Effector memory CD8-positive, alpha-beta T cell (primary cell): ENCODE measurements around the gene LTV1.

Experiments used
- ATAC-seq: fragments of 150-1000 bp; cut with Tn5 transposase; replicated peaks from 2 replicates; pipeline ENCODE4 v1.10.0; 2021; ENCODE audit warnings: mild to moderate bottlenecking, moderate library complexity
- DNase-seq, 3 experiments: peaks; one replicate each; pipeline ENCODE4 v3.0.0; 2021
- H3K27ac Mint-ChIP-seq, 2 donors: one replicate each; pipeline ENCODE4 v1.8.0; 2022; ENCODE audit warnings: mild to moderate bottlenecking in 2 of 2, mixed read lengths in 2 of 2, moderate library complexity in 2 of 2
- H3K27me3 Mint-ChIP-seq, 2 donors: one replicate each; pipeline ENCODE4 v1.8.0; 2022; ENCODE audit warnings: mixed read lengths in 2 of 2
- H3K36me3 Mint-ChIP-seq: one replicate; pipeline ENCODE4 v1.8.0; 2022; ENCODE audit warnings: mild to moderate bottlenecking, moderate library complexity, mixed read lengths; ENCODE audit not compliant: insufficient read depth
- H3K4me1 Mint-ChIP-seq, 2 donors: one replicate each; pipeline ENCODE4 v1.8.0; 2022; ENCODE audit warnings: low read depth in 2 of 2, mixed read lengths in 2 of 2
- H3K4me3 Mint-ChIP-seq, 2 donors: one replicate each; pipeline ENCODE4 v1.8.0; 2022; ENCODE audit warnings: mild to moderate bottlenecking in 2 of 2, mixed read lengths in 2 of 2, moderate library complexity in 2 of 2
- H3K9me3 Mint-ChIP-seq, 2 donors: one replicate each; pipeline ENCODE4 v1.8.0; 2022; ENCODE audit warnings: mixed read lengths in 2 of 2

Gene LTV1

GRCh38 chr6:143882401-143882930 lies 39.3 kb downstream of the LTV1 start:
- Mint-ChIP-seq H3K36me3 (no peaks in the 10 kb centered on the region), H3K27me3 (no peaks in the 10 kb centered on the region), H3K4me3 (no peak overlapping the region), H3K4me1 (no peaks in the 10 kb centered on the region), H3K9me3 (no peaks in the 10 kb centered on the region), H3K27ac (no peak overlapping the region)
- ATAC-seq (no peak), DNase-seq (no peak)

DNA sequence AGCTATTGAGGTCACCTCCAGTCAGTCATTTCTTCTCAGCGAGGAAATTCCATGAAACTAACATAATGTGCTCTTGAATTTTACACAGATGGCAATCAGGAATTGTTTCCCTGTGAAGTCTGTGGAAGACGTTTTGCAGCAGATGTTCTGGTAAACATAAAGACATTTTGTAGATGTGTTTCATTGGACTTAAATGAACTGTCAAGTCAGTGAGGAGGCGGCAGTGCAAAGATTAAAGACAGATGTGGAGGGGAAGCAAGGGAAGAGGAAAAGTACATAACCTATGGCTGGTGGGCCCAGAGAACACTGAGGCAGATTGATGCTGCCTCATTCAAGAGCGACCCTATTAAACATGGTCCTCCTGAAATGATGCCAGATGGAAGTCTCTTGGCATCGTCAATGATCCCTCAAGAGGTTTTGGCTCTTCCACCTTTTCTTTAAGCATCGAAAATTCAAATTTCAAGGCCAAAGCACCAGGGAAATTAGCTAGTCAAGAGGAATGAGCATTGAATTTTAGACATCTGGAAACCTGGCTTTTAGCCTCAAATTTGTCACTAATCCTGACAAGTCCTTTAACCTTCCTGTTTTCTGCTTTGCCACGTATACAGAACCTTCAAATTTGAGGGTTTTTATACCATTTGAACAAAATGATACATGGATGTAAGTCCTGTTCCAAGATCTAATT lies 41.2 kb downstream of the LTV1 start:
- no peak overlapping the region for H3K4me3 Mint-ChIP-seq
- no peak overlapping the region for H3K27ac Mint-ChIP-seq
- DNase-seq (no peak), ATAC-seq (no peak)
- H3K4me1 Mint-ChIP-seq = no peaks in the 10 kb centered on the region
- H3K9me3 Mint-ChIP-seq = no peaks in the 10 kb centered on the region
- H3K36me3 Mint-ChIP-seq = no peaks in the 10 kb centered on the region
- H3K27me3 Mint-ChIP-seq = peaks cover 0 to 8% of the 10 kb centered on the region in 2 donors

- peaks cover 0 to 11% of the 10 kb centered on the region in 2 donors for H3K27me3 Mint-ChIP-seq
- H3K4me3 Mint-ChIP-seq = no peak overlapping the region
- H3K9me3 Mint-ChIP-seq = no peaks in the 10 kb centered on the region
- H3K27ac Mint-ChIP-seq = no peak overlapping the region
- no peak for DNase-seq
- no peak for ATAC-seq
- H3K4me1 Mint-ChIP-seq = no peaks in the 10 kb centered on the region
- H3K36me3 Mint-ChIP-seq = no peaks in the 10 kb centered on the region
Measured at GRCh38 chr6:143885116-143885515, 42.0 kb downstream of the LTV1 start.

DNA sequence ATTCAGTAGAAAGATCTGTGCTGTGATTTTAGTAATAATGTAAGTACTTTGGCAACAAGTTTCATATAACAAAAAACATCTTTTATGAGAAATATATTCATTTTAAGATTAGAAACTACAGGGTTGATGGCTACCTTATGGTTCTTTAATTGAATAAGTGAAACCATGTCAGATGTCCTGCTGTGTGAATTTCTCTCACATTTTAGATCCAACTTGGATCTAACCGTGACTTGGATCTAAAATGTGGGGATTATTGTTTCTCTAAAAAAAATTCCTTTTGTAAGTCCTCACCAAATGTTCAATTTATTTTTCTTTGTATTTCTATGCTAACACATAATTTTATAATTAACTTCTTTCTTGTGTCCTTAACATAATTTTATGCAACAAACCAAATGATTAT lies 51.5 kb downstream of the LTV1 start:
- Mint-ChIP-seq H3K36me3 (no peaks in the 10 kb centered on the region), H3K9me3 (no peaks in the 10 kb centered on the region), H3K27me3 (peaks cover 0 to under 1% of the 10 kb centered on the region in 2 donors), H3K4me1 (no peaks in the 10 kb centered on the region), H3K4me3 (no peak overlapping the region), H3K27ac (no peak overlapping the region)
- DNase-seq (no peak), ATAC-seq (no peak)

DNA sequence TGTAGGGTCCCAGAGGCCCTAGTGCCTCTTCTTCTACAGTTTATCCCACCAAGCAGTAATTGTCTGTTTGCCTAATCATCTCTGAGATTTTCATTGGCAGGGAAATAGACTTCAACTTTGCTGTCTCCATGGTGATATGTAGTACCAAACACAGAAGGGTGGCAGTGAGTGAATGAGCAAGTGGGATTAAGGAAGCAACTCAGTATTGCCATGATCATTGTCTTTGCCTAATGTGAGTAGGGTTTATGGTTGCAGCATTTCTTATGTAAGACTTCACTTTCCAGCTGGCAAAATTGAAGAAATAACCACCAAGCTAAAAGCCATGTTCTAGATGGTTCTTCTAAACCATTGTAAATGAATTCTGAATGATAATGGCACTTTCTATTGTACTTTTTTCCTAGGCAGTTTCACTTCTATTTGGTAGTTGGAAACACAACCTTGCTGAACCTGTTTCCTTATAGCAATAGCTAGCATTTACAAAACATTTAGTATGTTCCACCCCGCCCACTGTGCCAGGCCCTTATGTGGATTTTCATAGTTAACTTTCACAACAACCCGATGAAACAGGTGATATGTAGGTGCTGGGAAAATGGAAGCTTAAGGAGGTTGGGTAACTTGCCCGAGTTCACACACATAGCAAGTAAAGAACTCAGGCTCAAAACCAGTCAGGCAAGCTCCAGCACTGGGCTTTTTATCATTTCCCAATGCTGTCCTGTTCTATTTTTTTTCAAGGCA lies 53.2 kb downstream of the LTV1 start:
- Mint-ChIP-seq H3K4me1 (no peaks in the 10 kb centered on the region), H3K27ac (no peak overlapping the region), H3K27me3 (no peaks in the 10 kb centered on the region), H3K4me3 (no peak overlapping the region), H3K36me3 (no peaks in the 10 kb centered on the region), H3K9me3 (no peaks in the 10 kb centered on the region)
- no peak for DNase-seq
- no peak for ATAC-seq

GRCh38 chr6:143900358-143900757 lies 57.2 kb downstream of the LTV1 start:
- Mint-ChIP-seq H3K27me3 (no peaks in the 10 kb centered on the region), H3K4me3 (no peak overlapping the region)

DNA sequence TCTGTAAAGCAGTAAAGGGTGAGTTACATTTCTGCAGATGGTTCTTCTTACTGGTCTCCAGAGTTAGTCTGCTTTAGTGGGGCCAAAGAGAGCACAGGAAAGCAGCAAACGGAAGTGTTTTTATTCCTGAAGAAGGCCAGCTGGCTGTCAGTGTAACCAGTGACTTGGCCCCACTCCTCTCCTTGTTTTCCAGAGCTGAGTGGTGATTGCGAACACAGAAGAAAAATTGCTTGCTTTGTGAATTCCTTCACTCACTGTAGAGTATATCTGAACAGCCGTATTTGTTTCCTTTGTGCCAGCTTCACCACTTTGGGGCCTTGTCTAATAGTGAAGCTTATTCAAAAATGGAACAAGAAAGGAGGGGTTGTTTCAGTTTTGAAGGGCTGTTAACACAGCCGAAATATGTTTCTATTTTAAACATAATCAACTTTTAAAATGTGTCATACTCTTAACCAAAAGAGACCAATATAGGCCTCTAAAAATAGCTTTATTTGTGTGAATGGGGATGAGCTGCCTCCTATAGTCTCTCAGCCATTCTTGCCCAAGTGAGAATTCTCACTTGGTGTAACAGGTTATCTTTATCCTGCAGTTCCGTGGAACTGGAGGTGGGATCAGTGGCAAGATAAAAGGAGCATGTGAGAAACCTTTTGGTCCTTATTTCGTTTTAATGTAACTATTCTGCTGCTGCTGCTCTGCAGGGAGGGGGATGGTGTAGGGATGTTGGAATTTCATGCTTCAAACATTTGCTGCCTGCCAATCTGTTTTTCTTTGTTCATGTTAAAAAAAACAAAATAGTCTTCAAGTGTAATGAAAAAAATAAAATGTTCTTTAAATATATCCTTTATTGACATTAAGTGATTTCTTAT lies 59.0 kb downstream of the LTV1 start:
- no peak overlapping the region for H3K27ac Mint-ChIP-seq
- H3K36me3 Mint-ChIP-seq = no peaks in the 10 kb centered on the region
- DNase-seq (no peak), ATAC-seq (no peak)
- no peaks in the 10 kb centered on the region for H3K9me3 Mint-ChIP-seq
- no peak overlapping the region for H3K4me3 Mint-ChIP-seq
- no peaks in the 10 kb centered on the region for H3K4me1 Mint-ChIP-seq
- H3K27me3 Mint-ChIP-seq = no peaks in the 10 kb centered on the region

More at GRCh38 chr6:143900358-143900757, 57.2 kb downstream of the LTV1 start:
- Mint-ChIP-seq H3K9me3 (no peaks in the 10 kb centered on the region), H3K4me1 (no peaks in the 10 kb centered on the region), H3K27ac (no peak overlapping the region), H3K36me3 (no peaks in the 10 kb centered on the region)
- DNase-seq (no peak), ATAC-seq (no peak)

DNA sequence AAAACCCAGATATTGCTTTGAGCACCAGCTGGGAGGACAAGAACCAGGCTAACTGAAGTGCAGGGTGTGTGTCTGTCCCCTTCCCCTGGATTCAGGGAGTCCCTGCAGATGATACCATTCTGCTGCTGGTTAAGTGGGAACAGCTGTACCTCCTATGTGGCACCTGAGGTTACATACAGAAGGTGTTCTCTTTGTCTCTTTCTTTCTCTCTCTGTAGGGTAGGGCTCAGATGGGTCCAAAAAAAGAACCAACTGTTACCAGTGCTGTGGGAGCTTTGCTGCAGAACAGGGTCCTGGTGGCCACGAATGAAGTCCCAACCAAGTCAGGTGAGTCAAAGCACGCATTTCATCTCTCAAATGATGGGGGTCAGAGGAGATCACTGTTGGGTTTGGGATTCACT lies 59.7 kb downstream of the LTV1 start:
- no peaks in the 10 kb centered on the region for H3K9me3 Mint-ChIP-seq

DNA sequence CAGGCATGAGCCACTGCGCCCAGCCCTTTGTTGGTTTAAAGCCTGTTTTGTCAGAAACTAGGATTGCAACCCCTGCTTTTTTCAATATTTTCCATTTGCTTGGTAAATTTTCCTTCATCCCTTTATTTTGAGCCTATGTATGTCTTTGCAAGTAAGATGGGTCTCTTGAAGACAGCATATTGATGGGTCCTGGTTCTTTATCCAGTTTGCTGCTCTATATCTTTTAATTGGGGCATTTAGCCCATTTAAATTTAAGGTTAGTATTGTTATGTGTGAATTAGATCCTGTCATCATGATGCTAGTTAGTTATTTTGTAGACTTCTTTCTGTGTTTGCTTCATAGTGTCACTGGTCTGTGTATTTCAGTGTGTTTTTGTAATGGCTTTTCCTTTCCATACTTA lies 67.9 kb downstream of the LTV1 start:
- Mint-ChIP-seq H3K4me3 (no peak overlapping the region), H3K36me3 (no peaks in the 10 kb centered on the region), H3K27me3 (peaks cover 0 to 7% of the 10 kb centered on the region in 2 donors), H3K27ac (no peak overlapping the region), H3K4me1 (no peaks in the 10 kb centered on the region), H3K9me3 (peaks cover 13 to 27% of the 10 kb centered on the region in 2 donors)
- ATAC-seq (no peak), DNase-seq (no peak)

More for the DNA sequence above, 59.7 kb downstream of the LTV1 start:
- H3K27me3 Mint-ChIP-seq = no peaks in the 10 kb centered on the region
- H3K27ac Mint-ChIP-seq = no peak overlapping the region
- no peak overlapping the region for H3K4me3 Mint-ChIP-seq
- no peaks in the 10 kb centered on the region for H3K36me3 Mint-ChIP-seq
- no peak for ATAC-seq
- DNase-seq = no peak
- no peaks in the 10 kb centered on the region for H3K4me1 Mint-ChIP-seq

DNA sequence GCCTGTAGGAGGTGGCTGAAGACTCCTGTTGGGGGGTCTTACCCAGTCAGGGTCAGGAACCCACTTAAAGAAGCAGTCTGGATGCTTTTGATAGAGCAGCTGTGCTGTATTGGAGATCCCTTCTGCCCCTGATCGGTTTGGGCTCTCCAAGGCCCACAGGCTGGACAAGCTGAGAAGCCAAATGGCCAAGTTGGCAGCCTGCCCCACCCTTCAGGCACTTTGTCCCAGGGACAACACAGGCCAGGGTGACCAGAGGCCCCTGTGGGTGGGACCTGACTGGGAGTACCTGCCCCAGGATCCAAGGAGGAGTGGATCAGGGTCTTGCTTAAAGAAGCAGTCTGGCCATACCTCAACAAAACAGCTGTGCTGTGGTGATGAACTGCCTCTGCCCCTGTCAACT lies 69.5 kb downstream of the LTV1 start:
- DNase-seq (no peak), ATAC-seq (no peak)
- Mint-ChIP-seq H3K27me3 (peaks cover 0 to 7% of the 10 kb centered on the region in 2 donors), H3K4me1 (no peaks in the 10 kb centered on the region), H3K9me3 (peaks cover 13 to 34% of the 10 kb centered on the region in 2 donors), H3K36me3 (no peaks in the 10 kb centered on the region), H3K4me3 (no peak overlapping the region), H3K27ac (no peak overlapping the region)
